Measurements from ENCODE around the gene NEK9.

The NEK9 gene

GRCh38 chr14:75126679-75127473, at the start of gene NEK9:
Gene NEK9, minus strand, starts transcription at chr14:75127048. Its CDS starts 127 bp downstream, at chr14:75126921.
- H3K9me3 ChIP-seq (replicated peaks; ENCODE audit: insufficient read depth, low read length) = no peaks in the 10 kb centered on the region
- H3F3A ChIP-seq (ENCODE audit: insufficient read depth, low read length) = no peaks in the 10 kb centered on the region
- peak within 1 kb of the TSS; percentile 54 for H2AFZ ChIP-seq (ENCODE audit: low read length)
- no peaks in the 10 kb centered on the region for H3K36me3 ChIP-seq (replicated peaks; ENCODE audit: insufficient read depth, low read length)
- H3K4me2 ChIP-seq (ENCODE audit: low read depth, low read length) = peak within 1 kb of the TSS; percentile 89
- peak within 1 kb of the TSS; percentile 76 for H3K4me3 ChIP-seq (ENCODE audit: low read length)
- peak within 1 kb of the TSS; percentile 82 for H3K27ac ChIP-seq (ENCODE audit: low read length)
- no peaks in the 10 kb centered on the region for H3K27me3 ChIP-seq (replicated peaks; ENCODE audit: insufficient read depth, low read length)
- H3K79me2 ChIP-seq (ENCODE audit: low read length) = peaks cover 19% of the 10 kb centered on the region
- 0 out of 2 replicates have a peak, but pooled peaks cover 7% of the 10 kb centered on the region for H3K4me1 ChIP-seq (ENCODE audit: low read length)
- peak; percentile 71 for DNase-seq
- no peak for TF ChIP-seq EZH2 (optimal IDR thresholded peaks at IDR 0.05; ENCODE audit: low read depth, low read length)
- no peak for TF ChIP-seq CTCF (IDR thresholded peaks at IDR 0.05; ENCODE audit: low read length)
- TF ChIP-seq EZH2phosphoT487 (IDR thresholded peaks at IDR 0.05; ENCODE audit: low read length) = no peak
- H3K9me2 ChIP-seq (replicated peaks; ENCODE audit: insufficient read depth, low read length) = no peaks in the 10 kb centered on the region
- peak within 1 kb of the TSS; percentile 90 for H3K9ac ChIP-seq (ENCODE audit: low read length)
- H4K20me1 ChIP-seq (ENCODE audit: insufficient read depth, low read length) = no peaks in the 10 kb centered on the region

- H3K79me2 ChIP-seq (ENCODE audit: low read length) = peaks cover 44% of the 10 kb centered on the region
- H3K9ac ChIP-seq (ENCODE audit: low read length) = peak within 1 kb of the TSS; percentile 98
- H2AFZ ChIP-seq (ENCODE audit: low read length) = 0 out of 2 replicates have a peak within 1 kb of the TSS, but pooled peaks have one; percentile 38
- no peaks in the 10 kb centered on the region for H3K9me3 ChIP-seq (replicated peaks; ENCODE audit: insufficient read depth, low read length)
- H3K27me3 ChIP-seq (replicated peaks; ENCODE audit: insufficient read depth, low read length) = no peaks in the 10 kb centered on the region
- 0 out of 2 replicates have a peak, but pooled peaks cover 4% of the 10 kb centered on the region for H3K4me1 ChIP-seq (ENCODE audit: low read length)
- peak within 1 kb of the TSS; percentile 60 for H3K4me2 ChIP-seq (ENCODE audit: low read depth, low read length)
- H3F3A ChIP-seq (ENCODE audit: insufficient read depth, low read length) = no peaks in the 10 kb centered on the region
- peak within 1 kb of the TSS; percentile 96 for H3K27ac ChIP-seq (ENCODE audit: low read length)
- peak within 1 kb of the TSS; percentile 89 for H3K4me3 ChIP-seq (ENCODE audit: low read length)
- no peaks in the 10 kb centered on the region for H3K36me3 ChIP-seq (replicated peaks; ENCODE audit: insufficient read depth, low read length)
- no peaks in the 10 kb centered on the region for H4K20me1 ChIP-seq (ENCODE audit: insufficient read depth, low read length)
- DNase-seq = peak; percentile 79
- H3K9me2 ChIP-seq (replicated peaks; ENCODE audit: insufficient read depth, low read length) = no peaks in the 10 kb centered on the region
- no peak for TF ChIP-seq EZH2 (optimal IDR thresholded peaks at IDR 0.05; ENCODE audit: low read depth, low read length)
- no peak for TF ChIP-seq CTCF (IDR thresholded peaks at IDR 0.05; ENCODE audit: low read length)
- no peak for TF ChIP-seq EZH2phosphoT487 (IDR thresholded peaks at IDR 0.05; ENCODE audit: low read length)
Observed at GRCh38 chr14:75176142-75176820, 49.4 kb upstream of the NEK9 start, which contains the start of gene TMED10. Gene TMED10, minus strand, starts transcription at chr14:75176612. Its CDS starts 33 bp downstream, at chr14:75176579.

GRCh38 chr14:75175677-75176141, 48.9 kb upstream of the NEK9 start:
- peak overlapping the region; percentile 89 for H3K4me3 ChIP-seq (ENCODE audit: low read length)
- H3F3A ChIP-seq (ENCODE audit: insufficient read depth, low read length) = no peaks in the 10 kb centered on the region
- H3K27ac ChIP-seq (ENCODE audit: low read length) = peak overlapping the region; percentile 96
- no peaks in the 10 kb centered on the region for H3K9me3 ChIP-seq (replicated peaks; ENCODE audit: insufficient read depth, low read length)
- H3K4me1 ChIP-seq (ENCODE audit: low read length) = 0 out of 2 replicates have a peak, but pooled peaks cover 4% of the 10 kb centered on the region
- H4K20me1 ChIP-seq (ENCODE audit: insufficient read depth, low read length) = no peaks in the 10 kb centered on the region
- H2AFZ ChIP-seq (ENCODE audit: low read length) = no peak overlapping the region
- H3K4me2 ChIP-seq (ENCODE audit: low read depth, low read length) = peak overlapping the region; percentile 60; the same call in 1 of the 2 replicates
- H3K79me2 ChIP-seq (ENCODE audit: low read length) = peaks cover 50% of the 10 kb centered on the region
- TF ChIP-seq EZH2phosphoT487 (IDR thresholded peaks at IDR 0.05; ENCODE audit: low read length) = no peak
- TF ChIP-seq EZH2 (optimal IDR thresholded peaks at IDR 0.05; ENCODE audit: low read depth, low read length) = no peak
- TF ChIP-seq CTCF (IDR thresholded peaks at IDR 0.05; ENCODE audit: low read length) = no peak
- H3K9me2 ChIP-seq (replicated peaks; ENCODE audit: insufficient read depth, low read length) = no peaks in the 10 kb centered on the region
- no peaks in the 10 kb centered on the region for H3K27me3 ChIP-seq (replicated peaks; ENCODE audit: insufficient read depth, low read length)
- H3K36me3 ChIP-seq (replicated peaks; ENCODE audit: insufficient read depth, low read length) = no peaks in the 10 kb centered on the region
- peak; percentile 8 for DNase-seq
- H3K9ac ChIP-seq (ENCODE audit: low read length) = peak overlapping the region; percentile 98

Data from MM.1S (cell line).